ENCODE measurements around the gene LPCAT2. TPM values are rescaled to one million over a fixed set of nuclear protein-coding genes. Genes with fewer than 3 reads are reported as not detected.

The LPCAT2 gene
- 10 to 100 TPM in 2 of 4 donors, 1 to 10 TPM in 2; 8.2 to 11.7 (median 10.3) TPM for polyA plus RNA-seq (ENCODE audit: insufficient read length in 4 of 4)

GRCh38 chr16:55508941-55509931 lies at the start of gene LPCAT2:
LPCAT2 (plus strand) TSS chr16:55509072; CDS start chr16:55509182, 110 bp downstream.
- DNase-seq (ENCODE audit: low read depth in 4 of 4, low spot score in 3 of 4): peak in 1 of 4 donors; percentile 56

GRCh38 chr16:55462241-55462640 lies 46.6 kb upstream of the LPCAT2 start:
- no peak for DNase-seq (ENCODE audit: low read depth in 4 of 4, low spot score in 3 of 4)

DNA sequence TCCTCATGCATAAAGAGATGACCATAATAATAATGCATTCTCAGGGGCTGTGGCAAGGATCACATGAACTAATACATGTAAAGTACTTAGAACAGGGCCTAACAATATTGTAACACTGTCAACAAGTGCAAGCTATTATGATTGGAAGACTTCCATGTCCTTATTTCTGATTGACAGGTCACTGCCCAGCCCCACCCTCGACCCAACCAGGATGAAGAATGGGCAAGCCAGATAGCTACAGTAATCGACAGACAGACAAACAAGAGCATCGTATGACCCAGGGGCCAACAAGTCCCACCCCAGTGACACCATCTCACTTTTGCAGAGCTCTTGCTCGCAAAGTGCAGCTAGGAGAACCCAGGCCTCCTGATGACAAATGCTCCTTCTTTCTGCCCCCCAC lies 44.5 kb upstream of the LPCAT2 start:
- no peak for DNase-seq (ENCODE audit: low read depth in 4 of 4, low spot score in 3 of 4)

GRCh38 chr16:55465077-55465896 lies 43.6 kb upstream of the LPCAT2 start:
- DNase-seq (ENCODE audit: low read depth in 4 of 4, low spot score in 3 of 4): peak; percentile 69 to 73 (median 70)

GRCh38 chr16:55466209-55466608 lies 42.7 kb upstream of the LPCAT2 start:
- no peak for DNase-seq (ENCODE audit: low read depth in 4 of 4, low spot score in 3 of 4)

DNA sequence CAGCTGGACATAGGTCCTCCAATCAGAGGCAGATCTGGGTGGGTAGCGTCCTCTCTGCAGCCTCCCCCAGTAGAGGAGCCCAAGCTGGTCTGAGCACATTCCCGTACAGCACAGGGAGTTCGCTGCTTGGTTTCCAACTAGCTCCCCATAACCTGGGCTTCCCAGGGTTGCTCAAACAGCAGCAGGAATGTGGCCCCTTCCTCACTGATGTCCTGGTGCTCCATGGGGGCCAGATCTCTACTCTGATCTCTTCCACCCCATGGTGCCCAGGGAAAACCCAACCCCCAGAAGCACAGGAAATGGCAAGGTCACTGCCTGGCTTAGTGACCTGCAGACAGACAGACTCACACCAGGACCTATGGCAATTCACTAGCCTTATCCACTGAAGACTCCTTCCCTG lies 41.0 kb upstream of the LPCAT2 start:
- DNase-seq (ENCODE audit: low read depth in 4 of 4, low spot score in 3 of 4): no peak

DNA sequence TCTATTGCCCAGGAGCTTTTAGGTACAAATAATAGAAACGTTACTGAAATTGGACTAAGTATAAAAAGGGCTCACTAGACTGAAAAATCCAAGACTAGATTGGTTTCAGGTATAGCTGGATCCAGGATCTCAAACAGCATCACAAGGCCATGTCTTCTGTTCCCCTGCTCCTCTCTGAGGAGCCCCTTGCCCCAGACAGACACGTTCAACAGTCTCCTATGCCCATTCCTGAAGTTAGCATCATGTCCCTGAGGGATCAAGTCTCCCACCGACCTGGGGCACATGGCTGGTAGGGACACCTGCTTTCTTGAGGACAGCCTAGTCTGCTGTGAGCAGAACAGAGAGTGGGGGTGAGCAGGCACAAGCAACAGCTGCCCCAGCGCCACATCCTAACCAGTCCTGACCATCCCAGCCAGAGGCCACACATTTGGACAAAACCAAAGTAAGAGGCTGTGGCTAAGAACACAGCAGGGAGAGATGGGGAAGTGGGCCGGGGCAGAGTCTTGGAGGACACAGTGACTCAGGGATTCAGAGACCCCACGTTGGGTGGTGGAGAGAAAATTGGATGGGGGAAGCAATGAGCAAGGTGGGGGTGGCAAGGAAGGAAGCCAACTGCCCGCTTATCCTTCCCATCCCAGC lies 40.4 kb upstream of the LPCAT2 start:
- DNase-seq (ENCODE audit: low read depth in 4 of 4, low spot score in 3 of 4): no peak

DNA sequence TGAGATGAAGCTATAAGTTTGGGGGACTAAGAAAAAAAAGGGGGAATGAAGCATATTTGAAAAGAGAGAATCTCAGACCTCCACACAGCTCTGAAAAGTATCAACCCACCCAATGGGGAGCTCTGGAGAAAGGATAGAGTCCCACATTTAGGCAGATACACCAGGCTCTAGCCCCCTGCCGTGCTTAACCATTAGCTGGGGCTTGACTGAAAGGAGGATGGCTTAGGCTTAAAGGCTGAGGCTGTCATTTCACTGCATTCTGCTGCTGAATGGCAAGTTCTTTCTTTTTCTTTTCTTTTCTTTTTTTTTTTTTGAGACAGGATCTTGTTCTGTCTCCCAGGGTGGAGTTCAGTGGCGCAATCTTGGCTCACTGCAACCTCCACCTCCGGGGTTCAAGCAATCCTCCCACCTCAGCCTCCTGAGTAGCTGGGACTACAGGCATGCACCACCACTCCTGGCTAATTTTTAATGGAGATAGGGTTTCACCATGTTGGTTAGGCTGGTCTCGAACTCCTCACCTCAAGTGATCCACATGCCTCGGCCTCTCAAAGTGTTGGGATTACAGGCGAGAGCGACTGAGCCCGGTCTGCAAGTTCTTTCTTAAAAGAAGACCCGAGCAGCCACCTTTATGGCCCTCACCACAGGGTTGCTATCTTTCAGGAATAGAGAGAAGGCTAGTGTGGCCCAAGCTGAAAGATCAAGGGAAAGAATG lies 38.9 kb upstream of the LPCAT2 start:
- no peak for DNase-seq (ENCODE audit: low read depth in 4 of 4, low spot score in 3 of 4)

- DNase-seq (ENCODE audit: low read depth in 4 of 4, low spot score in 3 of 4): no peak
Observed at GRCh38 chr16:55470533-55471371, 38.1 kb upstream of the LPCAT2 start.

- no peak for DNase-seq (ENCODE audit: low read depth in 4 of 4, low spot score in 3 of 4)
Observed at GRCh38 chr16:55471448-55472097, 37.3 kb upstream of the LPCAT2 start.

DNA sequence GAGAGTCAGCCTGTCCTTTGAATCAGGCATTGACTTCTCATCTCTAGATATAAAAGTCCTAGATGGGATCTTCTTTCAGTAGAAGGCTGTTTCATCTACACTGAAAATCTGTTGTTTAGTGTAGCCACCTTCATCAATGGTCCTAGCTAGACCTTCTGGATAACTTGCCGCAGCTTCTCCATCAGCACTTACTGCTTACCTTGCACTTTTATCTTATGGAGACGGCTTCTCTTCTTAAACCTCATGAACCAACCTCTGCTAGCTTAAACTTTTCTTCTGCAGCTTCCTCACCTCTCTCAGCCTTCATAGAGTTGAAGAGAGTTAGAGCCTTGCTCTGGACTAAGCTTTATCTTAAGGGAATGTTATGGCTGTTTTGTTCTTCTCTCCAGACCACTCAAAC lies 35.3 kb upstream of the LPCAT2 start:
- no peak for DNase-seq (ENCODE audit: low read depth in 4 of 4, low spot score in 3 of 4)

- no peak for DNase-seq (ENCODE audit: low read depth in 4 of 4, low spot score in 3 of 4)
Observed at GRCh38 chr16:55474821-55475220, 34.1 kb upstream of the LPCAT2 start.

DNA sequence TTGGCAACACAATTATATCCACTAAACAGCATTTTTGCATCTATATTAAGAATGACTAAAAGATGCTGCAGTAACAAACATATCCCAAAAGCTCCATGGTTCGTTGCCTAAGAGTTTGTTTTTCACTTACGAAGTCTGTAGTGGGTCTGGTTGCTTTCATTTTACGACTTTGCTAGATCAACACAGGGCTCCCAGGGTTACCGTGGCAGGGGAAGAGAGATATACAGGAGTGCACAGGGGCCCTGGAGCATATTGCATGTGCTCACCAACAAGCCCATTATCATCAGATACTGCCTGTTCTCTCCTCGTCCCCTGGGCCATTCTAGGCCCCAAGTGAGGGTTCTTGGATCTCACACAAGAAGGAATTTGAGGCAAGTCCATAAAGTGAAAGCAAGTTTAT lies 33.0 kb upstream of the LPCAT2 start:
- no peak for DNase-seq (ENCODE audit: low read depth in 4 of 4, low spot score in 3 of 4)

GRCh38 chr16:55476625-55477533 lies 32.0 kb upstream of the LPCAT2 start:
- no peak for DNase-seq (ENCODE audit: low read depth in 4 of 4, low spot score in 3 of 4)

- no peak for DNase-seq (ENCODE audit: low read depth in 4 of 4, low spot score in 3 of 4)
Observed at GRCh38 chr16:55477736-55478135, 31.1 kb upstream of the LPCAT2 start.

- peak in 1 of 4 donors; percentile 54 for DNase-seq (ENCODE audit: low read depth in 4 of 4, low spot score in 3 of 4)
Observed at GRCh38 chr16:55478827-55479429, 29.9 kb upstream of the LPCAT2 start, which contains the start of gene MMP2. MMP2 (plus strand) TSS chr16:55479198; CDS start chr16:55479480, 282 bp downstream.
